Measurements from ENCODE around the gene HOXC9.

Gene HOXC9

DNA sequence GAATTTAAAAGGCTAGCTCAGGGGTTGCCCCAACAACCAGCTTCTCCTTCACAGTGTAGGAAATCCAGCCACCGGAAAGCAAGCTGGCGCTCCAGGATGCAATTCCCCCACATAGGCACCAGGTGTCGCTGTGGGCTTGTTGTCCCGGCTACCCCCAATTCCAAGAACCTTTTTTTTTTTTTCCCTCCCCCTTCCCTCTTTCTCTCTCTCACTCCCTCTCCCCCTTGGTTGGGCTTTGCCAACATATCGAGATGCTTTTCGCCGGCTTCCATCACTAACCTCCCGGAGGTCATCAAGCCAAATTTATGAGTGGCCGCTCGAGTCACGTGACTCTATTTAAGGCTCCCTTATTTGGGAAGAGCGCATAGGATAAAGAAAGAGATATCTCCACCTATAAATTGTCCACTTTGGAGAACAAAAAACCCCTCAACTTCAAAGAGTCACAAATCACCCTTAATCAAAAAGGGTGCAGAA lies 32.7 kb downstream of the HOXC9 start, which contains the start of gene HOXC5:
HOXC5 (plus strand) TSS at position 424 of the 474 bp plus-strand sequence. CDS start 73 bp downstream, outside the sequence.
- H3K4me3 ChIP-seq (ENCODE audit: low read depth, low read length) = no peak within 1 kb of the TSS
- peak; percentile 81 for DNase-seq (ENCODE audit: low read depth)
- TF ChIP-seq CTCF (IDR thresholded peaks at IDR 0.05; ENCODE audit: low read depth, low read length) = peak; percentile 94
- TF ChIP-seq, protein P1, sequence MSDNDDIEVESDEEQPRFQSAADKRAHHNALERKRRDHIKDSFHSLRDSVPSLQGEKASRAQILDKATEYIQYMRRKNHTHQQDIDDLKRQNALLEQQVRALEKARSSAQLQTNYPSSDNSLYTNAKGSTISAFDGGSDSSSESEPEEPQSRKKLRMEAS (IDR thresholded peaks at IDR 0.05; ENCODE audit: low read depth, low read length) = no peak

DNA sequence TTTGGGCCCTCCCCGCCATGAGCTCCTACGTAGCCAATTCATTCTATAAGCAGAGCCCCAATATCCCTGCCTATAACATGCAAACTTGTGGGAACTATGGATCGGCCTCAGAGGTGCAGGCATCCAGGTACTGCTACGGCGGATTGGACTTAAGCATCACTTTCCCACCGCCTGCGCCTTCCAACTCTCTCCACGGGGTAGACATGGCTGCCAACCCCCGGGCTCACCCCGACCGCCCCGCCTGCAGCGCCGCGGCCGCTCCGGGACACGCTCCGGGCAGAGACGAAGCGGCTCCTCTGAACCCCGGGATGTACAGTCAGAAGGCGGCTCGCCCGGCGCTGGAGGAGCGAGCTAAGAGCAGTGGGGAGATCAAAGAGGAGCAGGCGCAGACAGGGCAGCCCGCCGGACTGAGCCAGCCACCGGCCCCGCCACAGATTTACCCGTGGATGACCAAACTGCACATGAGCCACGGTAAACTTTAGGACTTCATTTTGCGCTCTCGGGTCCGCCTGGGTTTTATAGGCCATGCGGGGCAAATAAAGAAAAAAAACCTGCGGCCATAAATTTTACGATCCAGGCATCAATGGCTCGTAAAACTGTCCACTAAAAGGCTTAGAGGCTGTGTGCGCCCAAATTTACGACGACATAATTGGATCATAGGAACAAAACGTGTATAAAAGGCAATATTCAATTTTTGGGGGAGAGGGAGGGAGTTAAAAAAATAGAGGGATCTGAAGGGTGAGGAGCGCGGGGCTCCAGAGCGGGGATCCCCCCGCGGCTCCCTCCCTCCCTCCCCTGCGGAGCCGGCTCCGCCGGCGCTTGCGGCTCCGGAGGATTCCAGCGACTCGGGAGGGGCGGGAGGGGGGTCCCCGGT lies 33.4 kb downstream of the HOXC9 start:
- no peak overlapping the region for H3K4me3 ChIP-seq (ENCODE audit: low read depth, low read length)
- peak; percentile 43 for DNase-seq (ENCODE audit: low read depth)
- TF ChIP-seq POLR2A (IDR thresholded peaks at IDR 0.05; ENCODE audit: extremely low read depth, insufficient read length) (no peak), CTCF (IDR thresholded peaks at IDR 0.05; ENCODE audit: low read depth, low read length) (no peak), MYC (IDR thresholded peaks at IDR 0.05; ENCODE audit: low read depth, low read length) (no peak)
- TF ChIP-seq, protein P1 (IDR thresholded peaks at IDR 0.05; ENCODE audit: low read depth, low read length) = no peak

DNA sequence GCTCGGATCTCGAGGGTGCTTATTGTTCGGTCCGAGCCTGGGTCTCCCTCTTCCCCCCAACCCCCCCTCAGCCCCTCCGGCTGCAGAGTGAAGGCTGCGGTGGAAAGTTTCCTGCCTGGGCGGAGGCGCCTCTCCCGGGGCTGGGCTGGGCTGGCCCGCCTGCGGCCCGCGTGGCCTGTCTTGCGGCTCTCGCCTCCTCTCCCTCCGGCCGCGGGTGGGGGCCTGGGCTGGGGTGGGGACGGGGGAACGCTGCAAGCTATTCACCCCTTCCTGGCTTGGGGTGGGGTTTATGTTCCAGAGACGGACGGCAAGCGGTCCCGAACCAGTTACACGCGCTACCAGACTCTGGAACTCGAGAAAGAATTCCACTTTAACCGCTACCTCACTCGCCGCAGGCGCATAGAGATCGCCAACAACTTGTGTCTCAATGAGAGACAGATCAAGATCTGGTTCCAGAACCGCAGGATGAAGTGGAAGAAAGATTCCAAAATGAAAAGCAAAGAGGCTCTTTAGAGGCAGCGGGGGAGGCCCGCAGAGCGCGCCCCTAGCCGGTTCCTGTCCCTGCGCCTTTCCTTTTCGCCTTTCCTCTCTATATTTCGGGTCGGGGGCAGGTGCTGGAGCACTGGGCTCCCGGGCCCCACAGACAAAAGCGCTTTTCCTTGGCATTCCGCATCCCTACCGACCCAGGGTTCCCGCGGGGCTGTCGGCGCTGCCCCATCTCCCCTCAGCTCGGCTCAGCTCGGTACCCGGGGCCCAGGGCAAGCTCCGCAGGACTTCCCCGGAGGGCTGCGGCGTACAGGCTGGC lies 34.2 kb downstream of the HOXC9 start:
- TF ChIP-seq MYC (IDR thresholded peaks at IDR 0.05; ENCODE audit: low read depth, low read length) (no peak), POLR2A (IDR thresholded peaks at IDR 0.05; ENCODE audit: extremely low read depth, insufficient read length) (no peak), CTCF (IDR thresholded peaks at IDR 0.05; ENCODE audit: low read depth, low read length) (no peak)
- TF ChIP-seq, protein P1 (IDR thresholded peaks at IDR 0.05; ENCODE audit: low read depth, low read length) = no peak
- H3K4me3 ChIP-seq (ENCODE audit: low read depth, low read length) = no peak overlapping the region
- peak; percentile 37 for DNase-seq (ENCODE audit: low read depth)

DNA sequence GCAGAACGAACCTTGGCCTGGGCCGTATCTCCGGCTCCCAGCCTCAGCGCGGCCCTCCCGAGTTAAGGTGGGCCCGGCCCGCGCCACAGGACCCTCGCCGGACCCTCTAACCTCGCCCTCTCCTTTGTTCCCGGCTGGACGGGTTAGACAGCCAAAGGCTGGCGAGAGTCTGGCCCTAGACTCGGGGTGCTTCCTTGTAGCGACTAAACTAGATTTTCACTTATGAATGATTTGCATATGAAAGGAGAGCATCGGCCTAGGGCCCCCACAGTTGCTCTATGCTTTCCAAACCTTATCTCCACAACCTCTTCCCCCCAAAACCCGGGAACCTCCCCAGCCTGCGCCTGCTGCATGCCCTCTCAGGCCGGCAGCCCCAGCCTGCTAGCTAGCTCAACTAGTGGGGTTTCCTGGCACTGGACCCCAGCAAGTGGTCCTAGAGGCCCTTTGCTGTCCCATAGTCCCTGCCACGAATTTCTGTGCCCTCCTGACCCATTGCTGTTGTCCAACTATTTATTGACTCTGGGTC lies 34.9 kb downstream of the HOXC9 start:
- DNase-seq (ENCODE audit: low read depth) = no peak
- H3K4me3 ChIP-seq (ENCODE audit: low read depth, low read length) = no peak overlapping the region
- TF ChIP-seq POLR2A (IDR thresholded peaks at IDR 0.05; ENCODE audit: extremely low read depth, insufficient read length) = no peak
- TF ChIP-seq CTCF (IDR thresholded peaks at IDR 0.05; ENCODE audit: low read depth, low read length) = no peak
- no peak for TF ChIP-seq MYC (IDR thresholded peaks at IDR 0.05; ENCODE audit: low read depth, low read length)
- TF ChIP-seq, protein P1 (IDR thresholded peaks at IDR 0.05; ENCODE audit: low read depth, low read length) = no peak

DNA sequence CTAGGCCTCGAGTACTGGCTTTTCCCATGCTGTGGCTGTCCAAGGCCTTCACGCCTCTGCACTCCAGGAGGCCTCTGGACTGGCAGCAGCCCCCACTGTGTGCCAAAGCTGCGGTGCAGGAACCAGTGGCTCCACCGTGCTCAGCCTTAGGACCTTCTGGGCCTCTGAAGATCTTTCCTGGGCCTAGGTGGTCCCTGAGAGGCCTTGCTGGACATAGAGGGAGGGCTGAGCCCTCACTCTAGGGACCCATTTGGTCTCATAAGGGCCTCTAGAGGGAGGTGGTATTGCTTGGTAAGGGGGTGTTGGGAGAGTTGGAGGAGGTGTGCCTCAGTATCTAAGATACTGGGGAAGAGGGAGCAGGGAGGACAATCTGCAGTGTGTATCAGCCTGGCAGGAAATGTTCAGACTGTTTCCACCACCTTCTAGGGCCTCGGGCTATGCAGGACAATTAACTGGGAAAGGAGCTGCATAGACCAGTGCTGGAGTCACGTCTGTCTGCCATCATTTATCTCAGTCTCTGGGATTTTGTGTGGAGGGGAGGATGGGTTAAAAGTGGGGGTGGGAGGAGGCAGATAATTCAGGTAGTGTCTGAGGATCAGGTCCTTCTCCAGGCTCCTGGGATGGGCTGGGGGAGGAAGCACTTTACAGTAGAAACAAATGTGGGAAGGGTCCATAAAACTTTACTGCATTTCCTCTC lies 35.8 kb downstream of the HOXC9 start:
- H3K4me3 ChIP-seq (ENCODE audit: low read depth, low read length) = no peak overlapping the region
- DNase-seq (ENCODE audit: low read depth) = no peak
- TF ChIP-seq, protein P1 (IDR thresholded peaks at IDR 0.05; ENCODE audit: low read depth, low read length) = no peak
- TF ChIP-seq CTCF (IDR thresholded peaks at IDR 0.05; ENCODE audit: low read depth, low read length) = no peak
- no peak for TF ChIP-seq MYC (IDR thresholded peaks at IDR 0.05; ENCODE audit: low read depth, low read length)
- TF ChIP-seq POLR2A (IDR thresholded peaks at IDR 0.05; ENCODE audit: extremely low read depth, insufficient read length) = no peak
